GM19328 (cell line): ENCODE measurements around the gene TXNDC11.
"Not testable (repeated sequence)": the region's sequence is repeated elsewhere in the genome, so short reads cannot be mapped to it uniquely, and the experiment has no call there.

ENCODE experiments used
- ATAC-seq: cut with Tn5 transposase; IDR thresholded peaks from one replicate; pipeline ENCODE4 v1.9.1; 2021; ENCODE audit warnings: mild to moderate bottlenecking, moderate library complexity; ENCODE audit not compliant: unreplicated experiment

The TXNDC11 gene, protein sequence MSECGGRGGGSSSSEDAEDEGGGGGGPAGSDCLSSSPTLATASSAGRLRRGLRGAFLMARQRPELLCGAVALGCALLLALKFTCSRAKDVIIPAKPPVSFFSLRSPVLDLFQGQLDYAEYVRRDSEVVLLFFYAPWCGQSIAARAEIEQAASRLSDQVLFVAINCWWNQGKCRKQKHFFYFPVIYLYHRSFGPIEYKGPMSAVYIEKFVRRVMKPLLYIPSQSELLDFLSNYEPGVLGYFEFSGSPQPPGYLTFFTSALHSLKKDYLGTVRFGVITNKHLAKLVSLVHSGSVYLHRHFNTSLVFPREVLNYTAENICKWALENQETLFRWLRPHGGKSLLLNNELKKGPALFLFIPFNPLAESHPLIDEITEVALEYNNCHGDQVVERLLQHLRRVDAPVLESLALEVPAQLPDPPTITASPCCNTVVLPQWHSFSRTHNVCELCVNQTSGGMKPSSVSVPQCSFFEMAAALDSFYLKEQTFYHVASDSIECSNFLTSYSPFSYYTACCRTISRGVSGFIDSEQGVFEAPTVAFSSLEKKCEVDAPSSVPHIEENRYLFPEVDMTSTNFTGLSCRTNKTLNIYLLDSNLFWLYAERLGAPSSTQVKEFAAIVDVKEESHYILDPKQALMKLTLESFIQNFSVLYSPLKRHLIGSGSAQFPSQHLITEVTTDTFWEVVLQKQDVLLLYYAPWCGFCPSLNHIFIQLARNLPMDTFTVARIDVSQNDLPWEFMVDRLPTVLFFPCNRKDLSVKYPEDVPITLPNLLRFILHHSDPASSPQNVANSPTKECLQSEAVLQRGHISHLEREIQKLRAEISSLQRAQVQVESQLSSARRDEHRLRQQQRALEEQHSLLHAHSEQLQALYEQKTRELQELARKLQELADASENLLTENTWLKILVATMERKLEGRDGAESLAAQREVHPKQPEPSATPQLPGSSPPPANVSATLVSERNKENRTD

DNA sequence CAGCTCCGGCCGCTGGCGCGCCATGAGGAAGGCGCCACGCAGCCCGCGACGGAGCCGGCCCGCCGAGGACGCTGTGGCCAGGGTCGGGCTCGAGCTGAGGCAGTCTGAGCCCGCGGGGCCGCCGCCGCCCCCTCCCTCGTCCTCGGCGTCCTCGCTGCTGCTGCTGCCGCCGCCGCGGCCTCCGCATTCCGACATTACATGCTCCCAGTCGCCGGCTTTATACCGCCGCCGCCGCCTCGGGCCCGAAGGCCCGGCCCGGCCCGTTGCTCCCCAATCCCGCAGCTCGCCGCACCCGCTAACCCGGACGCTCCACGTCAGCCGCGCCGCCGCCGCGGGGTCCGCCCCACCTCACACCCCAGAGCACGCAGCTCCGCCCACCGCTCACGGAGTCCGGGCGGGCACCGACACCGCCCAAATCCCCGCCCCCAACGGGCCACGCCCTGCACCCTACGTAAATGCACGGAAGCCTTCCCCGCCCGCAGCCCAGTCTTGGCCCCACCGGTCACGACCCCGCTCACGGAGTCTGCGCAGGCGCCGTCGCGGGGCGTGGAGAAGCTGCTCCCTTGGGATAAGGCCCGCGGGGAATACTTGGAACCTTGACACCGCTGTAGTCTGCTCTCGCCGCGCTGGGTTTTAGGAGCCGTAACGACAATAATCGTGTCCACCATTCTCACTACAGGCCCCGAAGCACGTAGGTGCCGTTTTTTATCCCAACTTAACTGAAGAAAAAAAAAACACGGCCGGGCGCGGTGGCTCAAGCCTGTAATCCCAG lies at the start of gene TXNDC11:
TXNDC11 (minus strand) TSS at position 322 of the 772 bp plus-strand sequence; CDS start at position 195, 127 bp downstream.
- peak; percentile 82 for ATAC-seq

DNA sequence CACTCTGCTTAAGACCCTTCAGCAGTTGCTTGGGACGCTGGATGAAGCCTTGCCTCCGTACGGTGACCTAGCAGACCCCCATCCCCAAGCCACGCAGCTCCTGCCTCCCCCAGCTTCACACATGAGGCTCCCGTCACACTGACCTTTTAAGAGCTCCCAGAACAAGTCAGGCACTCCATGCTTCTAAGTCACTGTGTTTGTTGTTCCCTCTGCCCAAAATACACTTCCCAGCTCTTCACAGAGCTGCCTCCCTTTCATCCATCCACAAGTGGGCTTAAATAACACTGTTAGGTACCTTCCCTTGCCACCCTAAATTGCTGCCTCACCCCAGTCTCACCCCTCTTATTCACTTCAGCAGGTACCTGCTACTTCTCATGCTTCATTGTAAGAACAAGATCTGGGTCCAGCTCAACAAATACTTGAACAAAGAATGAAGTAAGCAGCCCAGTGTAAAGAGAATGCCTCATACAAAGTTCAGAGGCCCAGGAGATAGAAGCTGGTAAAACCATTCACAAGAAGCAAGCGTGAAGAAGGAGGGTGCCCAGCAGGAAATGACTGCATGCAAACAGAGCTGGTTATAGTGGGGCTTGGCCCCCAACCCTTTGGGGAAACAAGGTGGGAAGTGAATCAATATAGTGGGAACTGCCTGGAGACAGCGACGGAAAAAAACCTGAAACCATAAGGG lies 48.6 kb upstream of the TXNDC11 start:
- no peak for ATAC-seq

DNA sequence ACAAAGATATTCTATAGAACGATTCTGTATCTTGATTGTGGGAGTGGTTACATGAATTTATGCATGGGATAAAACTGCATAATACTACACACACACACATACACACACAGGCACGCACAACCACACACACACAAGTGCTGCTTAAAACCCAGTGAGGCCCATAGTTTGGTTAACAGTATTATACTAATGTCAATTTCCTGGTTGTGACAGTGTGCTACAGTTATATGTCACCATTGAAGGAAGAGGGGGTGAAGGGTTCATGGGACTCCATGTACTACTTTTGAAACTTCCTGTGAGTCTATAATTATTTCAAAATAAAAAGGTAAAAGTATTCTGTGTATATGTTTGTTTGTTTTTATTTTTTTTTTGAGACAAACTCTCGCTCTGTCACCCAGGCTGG lies 46.3 kb upstream of the TXNDC11 start:
- no peak for ATAC-seq

DNA sequence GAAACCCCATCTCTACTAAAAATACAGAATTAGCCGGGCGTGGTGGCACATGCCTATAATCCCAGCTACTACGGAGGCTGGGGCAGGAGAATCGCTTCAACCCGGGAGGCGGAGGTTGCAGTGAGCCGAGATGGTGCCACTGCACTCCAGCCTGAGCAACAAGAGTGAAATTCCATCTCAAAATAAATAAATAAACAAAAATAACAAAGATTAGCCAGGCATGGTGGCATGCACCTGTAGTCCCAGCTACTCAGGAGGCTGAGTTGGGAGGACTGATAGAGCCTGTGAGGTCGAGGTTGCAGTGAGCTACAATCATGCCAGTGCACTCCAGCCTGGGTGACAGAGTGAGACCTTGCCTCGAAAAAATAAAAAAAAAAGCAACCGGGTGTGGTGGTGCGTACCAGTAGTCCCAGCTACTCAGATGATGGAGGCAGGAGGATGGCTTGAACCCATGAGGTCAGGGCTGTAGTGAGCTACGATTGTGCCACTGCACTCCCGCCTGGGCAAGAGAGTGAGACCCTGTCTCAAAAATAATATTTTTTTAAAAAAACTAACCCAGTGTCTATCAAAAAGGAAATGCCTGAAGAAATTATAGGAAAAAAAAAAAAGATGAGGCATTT lies 42.4 kb upstream of the TXNDC11 start:
- not testable (repeated sequence) for ATAC-seq

DNA sequence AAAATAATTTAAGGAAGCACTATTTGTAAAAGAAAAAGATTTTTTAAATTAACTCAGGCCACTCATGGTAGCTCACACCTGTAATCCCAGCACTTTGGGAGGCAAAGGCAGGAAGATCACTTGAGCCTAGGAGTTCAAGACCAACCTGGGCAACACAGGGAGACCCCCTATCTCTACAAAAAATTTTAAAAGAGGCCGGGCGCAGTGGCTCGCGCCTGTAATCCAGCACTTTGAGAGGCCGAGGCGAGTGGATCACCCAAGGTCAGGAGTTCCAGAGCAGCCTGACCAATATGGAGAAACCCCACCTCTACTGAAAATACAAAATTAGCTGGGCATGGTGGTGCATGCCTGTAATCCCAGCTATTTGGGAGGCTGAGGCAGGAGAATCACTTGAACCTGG lies 41.7 kb upstream of the TXNDC11 start:
- ATAC-seq, result not testable (repeated sequence)

DNA sequence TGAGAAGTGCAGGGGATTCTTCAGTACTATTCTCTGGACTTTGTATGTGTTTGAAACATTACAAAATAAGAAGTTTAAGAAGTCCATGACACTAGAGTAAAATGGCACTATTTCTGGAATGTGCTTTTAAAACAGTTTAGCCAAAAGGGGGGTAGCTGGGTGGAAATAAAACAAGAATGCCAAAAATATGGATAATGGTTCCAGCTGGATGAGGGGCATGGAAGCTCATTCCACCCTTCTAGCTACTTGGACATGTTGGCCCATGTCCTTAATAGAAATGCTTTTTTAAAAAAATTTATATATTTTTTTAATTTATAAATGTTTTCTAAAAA lies 41.3 kb upstream of the TXNDC11 start:
- no peak for ATAC-seq

DNA sequence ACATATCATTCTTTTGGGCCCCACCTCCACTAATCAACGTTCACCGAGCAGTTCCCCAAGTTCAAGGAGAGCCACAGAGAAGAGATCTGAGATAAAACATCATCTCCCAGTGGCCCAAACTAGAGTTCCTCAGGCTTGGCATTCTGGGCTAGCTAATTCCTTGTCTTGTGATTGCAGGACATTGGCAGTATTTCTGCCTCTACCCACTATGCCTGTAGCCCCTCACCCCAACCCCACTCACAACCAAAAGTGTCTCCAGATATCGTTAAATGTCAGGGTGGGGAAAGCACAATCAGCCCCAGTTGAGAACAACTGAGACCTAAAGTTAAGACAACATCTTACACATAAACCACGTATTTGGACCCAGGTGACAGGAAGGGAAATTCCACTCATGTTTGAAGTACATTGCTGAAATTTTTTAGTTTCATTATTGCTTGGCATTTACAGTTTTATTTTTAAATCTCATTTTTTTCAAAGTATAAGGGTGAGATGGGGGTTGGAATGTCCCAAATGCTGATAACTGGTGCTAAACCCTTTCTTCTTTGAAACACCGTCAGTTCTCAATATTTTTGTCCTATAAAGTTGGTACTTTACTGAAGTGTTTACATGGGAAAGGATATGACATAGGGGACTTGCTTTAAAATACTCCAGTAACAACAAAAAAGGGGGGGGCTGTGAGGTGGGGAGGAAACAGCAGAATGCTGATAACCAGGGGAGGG lies 40.8 kb upstream of the TXNDC11 start:
- ATAC-seq, result no peak

DNA sequence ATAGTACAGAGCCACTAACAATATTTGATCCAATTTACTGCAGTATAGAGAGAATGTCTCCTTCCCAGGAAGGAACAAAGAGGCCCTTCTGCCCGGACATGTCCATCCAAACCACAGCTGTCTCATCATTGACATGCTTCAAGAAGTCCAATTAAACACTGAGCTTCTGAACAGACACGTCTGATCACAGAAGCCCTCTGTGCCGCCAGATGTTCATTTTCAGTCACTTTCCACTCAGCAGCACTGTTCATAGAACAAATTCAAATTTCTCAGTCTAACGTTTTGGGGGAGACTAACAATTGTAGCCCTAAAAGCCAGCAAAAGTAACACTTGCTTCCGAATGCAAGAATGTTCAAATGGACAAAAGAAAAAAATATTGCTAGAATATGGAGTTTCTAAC lies 39.1 kb upstream of the TXNDC11 start:
- no peak for ATAC-seq

DNA sequence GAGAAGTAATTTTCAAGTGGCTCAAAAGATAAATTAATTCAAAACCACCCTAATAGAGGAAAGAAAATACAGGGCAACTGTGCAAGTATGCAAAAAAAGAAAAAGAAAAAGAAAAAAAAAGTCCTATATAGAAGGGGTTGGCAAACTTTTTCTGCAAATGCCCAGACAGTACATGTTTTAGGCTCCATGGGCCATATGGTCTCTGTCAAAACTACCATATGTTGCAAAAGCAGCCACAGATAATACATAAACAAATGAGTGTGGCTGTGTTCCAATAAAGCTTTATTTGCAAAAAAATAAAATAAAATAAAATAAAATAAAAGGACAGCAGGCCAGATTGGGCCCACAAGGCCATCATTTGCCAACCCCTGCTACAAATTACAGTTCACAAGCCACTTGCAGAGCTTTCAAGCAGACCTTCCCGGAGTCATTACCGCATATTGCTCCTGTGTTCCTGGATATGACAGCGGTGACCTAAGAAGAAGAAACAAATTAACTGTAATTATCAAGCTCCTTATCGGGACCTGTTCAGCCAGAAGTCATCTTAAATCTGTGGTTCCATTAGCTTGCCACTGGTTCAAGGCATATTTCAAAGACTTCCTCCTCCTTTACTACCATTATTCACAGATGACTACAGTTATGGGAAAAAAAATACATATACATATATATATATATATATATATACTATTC lies 38.5 kb upstream of the TXNDC11 start:
- no peak for ATAC-seq

DNA sequence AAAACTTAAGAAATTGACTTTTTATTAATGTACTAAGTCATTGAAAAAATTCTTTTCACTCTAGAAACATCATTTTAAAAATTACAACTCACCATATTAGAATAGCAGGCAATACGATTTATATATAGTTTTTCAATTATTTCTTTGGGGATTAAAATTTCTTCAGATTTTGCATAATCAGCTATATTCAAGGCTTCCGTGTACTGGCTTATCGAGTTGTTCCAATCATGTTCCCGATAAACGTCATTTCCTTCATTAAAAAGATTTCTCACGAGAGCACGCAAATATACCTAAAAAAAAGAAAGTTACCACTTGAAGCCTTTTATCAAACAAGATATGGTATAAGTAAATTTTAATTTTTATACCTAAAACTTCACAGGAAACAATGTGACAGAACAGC lies 36.4 kb upstream of the TXNDC11 start:
- no peak for ATAC-seq

DNA sequence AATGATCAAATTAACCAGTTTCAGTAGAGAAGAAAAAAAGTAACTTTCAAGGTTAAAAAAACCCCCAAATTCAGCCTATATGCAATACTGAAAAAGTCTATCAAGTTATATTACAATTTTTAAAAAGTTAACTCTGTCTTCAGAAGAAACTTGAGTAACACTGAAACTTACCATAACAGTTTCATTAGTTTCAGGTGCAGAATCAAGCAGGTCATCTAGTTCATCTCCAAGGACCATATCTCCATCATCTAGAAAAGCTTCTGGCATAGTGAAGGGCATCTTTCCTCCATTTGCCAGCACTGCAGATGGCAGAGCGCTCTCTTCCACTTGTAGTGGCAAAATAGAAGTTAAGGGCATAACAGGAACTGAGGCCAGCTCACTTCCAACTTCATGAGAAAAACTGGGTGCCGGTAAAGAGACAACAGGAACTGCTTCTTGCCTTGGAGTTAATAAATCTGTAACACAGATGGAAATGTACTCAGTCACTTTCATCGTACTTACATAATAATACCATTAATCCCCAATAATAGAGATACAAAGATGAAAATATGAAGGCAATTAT lies 31.5 kb upstream of the TXNDC11 start:
- ATAC-seq, result no peak

DNA sequence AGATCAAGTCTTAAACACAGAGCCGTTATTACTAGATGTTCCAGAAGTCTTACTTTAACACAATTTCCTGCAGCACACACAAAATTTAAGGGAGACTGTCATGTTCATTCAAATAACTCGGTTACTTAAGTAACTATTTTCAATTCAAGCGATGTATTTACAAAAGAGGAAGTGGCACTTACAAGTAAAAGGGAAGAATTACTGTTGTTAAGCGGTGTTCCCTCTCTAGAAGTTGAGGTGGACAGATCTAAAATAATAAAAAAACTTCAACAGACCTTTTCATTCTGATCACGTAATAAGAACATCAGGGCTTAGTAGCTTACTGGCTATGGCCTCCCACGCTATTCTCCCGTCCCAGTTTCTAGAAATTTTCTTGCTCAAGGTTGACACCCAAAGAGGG lies 26.2 kb upstream of the TXNDC11 start:
- ATAC-seq, result no peak

DNA sequence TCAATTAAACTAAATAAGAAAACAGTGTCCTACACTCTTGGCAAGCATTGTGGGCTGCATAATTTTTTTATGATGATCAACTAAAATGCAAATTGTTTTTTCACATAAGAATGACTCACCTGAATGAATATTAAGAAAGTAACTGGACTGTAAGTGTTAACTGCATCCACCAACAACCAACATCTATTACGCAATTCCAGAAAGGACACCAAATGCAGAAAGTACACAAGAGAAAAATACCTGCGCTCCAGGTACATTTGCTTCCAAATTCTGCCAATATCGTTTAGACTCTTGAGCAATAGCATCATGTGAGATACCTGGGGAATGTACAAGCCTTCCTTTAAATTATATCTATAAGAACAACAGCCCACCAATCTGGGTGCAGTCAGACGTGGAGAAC lies 19.8 kb upstream of the TXNDC11 start:
- ATAC-seq, result no peak

DNA sequence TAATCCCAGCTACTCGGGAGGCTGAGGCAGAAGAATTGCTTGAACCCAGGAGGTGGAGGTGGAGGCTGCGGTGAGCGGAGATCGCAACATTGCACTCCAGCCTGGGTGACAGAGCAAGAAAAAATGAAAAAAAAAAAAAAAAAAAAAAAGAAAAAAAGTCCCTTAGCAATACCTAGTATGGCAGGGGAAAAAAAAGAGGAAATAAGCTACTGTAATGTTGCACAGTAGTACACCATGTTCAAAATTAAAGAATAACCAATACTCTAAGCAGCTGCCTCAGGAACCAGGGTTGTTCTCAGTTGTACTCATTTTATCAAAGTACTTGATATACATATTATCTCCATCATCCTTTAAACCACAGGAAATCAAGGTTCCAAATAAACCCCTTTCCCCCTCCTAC lies 17.3 kb upstream of the TXNDC11 start:
- no peak for ATAC-seq

DNA sequence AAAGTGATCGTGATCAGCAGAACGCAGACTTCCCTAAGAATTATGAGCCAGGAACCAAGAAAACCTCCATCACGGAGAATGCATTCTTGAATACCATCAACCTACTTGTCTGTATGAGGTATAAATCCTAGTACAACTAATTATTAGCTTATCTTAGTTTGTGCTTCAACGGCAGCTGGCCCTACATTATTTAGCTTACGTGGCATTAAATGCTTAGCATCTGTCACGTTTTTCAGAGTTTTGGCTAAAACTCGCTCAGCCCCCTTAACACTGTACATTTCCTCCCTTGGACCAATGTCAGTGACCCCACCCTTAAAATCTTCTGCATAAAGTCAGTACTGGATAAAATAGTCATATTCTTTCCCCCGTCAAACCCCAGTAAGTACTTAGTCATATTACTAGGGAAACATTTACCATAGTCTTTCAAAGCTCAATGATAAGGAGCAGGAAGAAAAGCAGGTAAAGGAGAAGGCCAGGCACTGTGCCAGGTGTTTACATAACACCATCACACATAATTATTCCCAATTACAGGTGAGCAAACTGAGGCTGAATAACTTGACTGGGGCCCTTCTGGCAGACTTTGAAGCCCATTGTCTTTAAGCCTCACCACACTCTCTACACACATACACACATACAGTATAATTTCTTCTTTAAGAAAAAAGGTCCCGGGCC lies 16.6 kb upstream of the TXNDC11 start:
- ATAC-seq, result no peak

DNA sequence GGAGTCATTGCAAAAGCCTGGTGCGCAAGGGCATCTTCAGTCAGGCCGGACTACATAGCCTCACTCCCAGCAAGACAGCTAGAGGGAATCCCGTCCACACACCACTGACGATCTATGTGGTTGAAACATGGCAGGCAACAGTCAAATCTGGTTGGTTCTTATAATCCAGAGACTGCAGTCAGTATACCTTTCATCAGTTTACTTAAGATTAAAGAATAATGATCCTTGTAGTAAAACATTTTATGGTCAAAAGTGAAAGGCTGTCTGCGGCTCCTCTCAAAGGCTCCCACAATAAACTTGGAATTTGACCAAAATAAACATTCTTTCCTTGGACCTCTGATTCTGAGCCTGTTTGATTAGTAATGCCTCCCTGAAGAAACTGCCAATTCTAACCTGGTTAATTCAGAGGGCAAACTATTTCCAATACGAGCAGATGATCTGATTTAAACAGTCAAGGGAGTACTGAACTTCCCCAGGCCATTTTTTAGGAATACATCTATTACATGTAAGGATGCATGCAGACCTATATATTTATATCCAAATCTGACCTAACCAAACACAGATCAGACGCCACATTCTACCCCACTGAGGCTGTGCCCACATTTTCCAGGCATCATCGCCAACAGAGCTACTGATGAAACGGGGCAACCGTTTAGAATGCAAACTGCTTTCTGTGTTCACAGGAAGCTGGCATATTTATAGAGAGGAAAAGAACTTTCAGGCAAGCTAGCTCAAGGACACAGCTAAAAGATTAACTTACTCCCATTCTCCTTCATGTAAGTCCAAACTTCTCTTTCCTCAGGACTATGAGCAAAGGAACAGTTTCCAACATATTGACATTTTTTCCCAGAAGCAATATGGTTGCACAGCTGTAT lies 15.3 kb upstream of the TXNDC11 start:
- no peak for ATAC-seq

DNA sequence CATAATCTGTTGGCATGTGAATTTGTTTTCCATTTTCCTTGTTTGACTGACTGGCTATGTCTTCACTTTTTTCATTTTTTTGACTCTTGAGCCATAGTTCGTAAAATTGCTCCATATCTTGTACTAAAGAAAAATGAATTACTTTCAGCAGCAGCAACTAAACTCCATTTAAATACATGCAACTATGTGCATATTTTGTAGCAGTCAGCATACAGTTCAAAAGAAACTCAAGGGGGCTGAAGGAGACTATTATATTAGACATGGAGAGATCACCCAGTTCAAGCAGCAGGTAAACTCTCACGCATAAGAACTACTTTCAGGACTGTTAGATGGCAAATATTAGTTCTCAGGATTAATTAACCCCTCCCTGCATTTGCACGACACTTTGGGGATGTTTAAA lies 13.6 kb upstream of the TXNDC11 start:
- ATAC-seq, result no peak
